Esophagus muscularis mucosa (tissue), 4 donors: Measurements from ENCODE around the gene ACSL6. TPM values are rescaled to one million over a fixed set of nuclear protein-coding genes. Genes with fewer than 3 reads are reported as not detected.

Source experiments
- DNase-seq: peaks from one replicate; pipeline ENCODE4 v3.0.0-alpha.2; 2017; ENCODE audit errors: extremely low spot score
- H3K27ac ChIP-seq, 4 donors: fragments of 200-600 bp; sonication (generic); replicated peaks in 1 of 4; 1 replicate in 3 of 4; 2 replicates in 1 of 4; pipeline ENCODE4 v1.5.1; 2016 to 2019; ENCODE audit warnings: mild to moderate bottlenecking in 1 of 4
- H3K27me3 ChIP-seq, 4 donors: fragments of 200-600 bp; sonication (generic); one replicate each; pipeline versions ENCODE4 v1.5.1 to v1.6.0; 2016 to 2019
- H3K36me3 ChIP-seq, 4 donors: fragments of 200-600 bp; sonication (generic); one replicate each; pipeline ENCODE4 v1.5.1; 2016 to 2019
- H3K4me1 ChIP-seq, 4 donors: fragments of 200-600 bp; sonication (generic); one replicate each; pipeline ENCODE4 v1.5.1; 2016 to 2019
- H3K4me3 ChIP-seq, 4 donors: fragments of 200-600 bp; sonication (generic); 1 replicate in 2 of 4; 2 replicates in 2 of 4; pipeline ENCODE4 v1.5.1; 2016 to 2019; ENCODE audit warnings: mild to moderate bottlenecking in 4 of 4, moderate library complexity in 1 of 4
- H3K9me3 ChIP-seq, 4 donors: fragments of 200-600 bp; sonication (generic); 1 replicate in 3 of 4; 2 replicates in 1 of 4; pipeline ENCODE4 v1.5.1; 2016 to 2019
- CTCF ChIP-seq, 3 experiments: fragments of 200-600 bp in 2 of 3; fragments of 450-650 bp in 1 of 3; sonication (generic) in 2 of 3; IDR thresholded peaks; one replicate each; pipeline ENCODE4 v1.5.1; 2017 to 2019; ENCODE audit warnings: antibody characterized with exemption in 3 of 3, mild to moderate bottlenecking in 2 of 3, moderate library complexity in 1 of 3
- EP300 ChIP-seq: sonication (generic); formaldehyde crosslinking; IDR thresholded peaks from one replicate; pipeline ENCODE4 v1.6.1; 2017; ENCODE audit warnings: antibody characterized with exemption
- POLR2A ChIP-seq: fragments of 450-650 bp; IDR thresholded peaks from one replicate; pipeline ENCODE4 v1.6.1; 2017; ENCODE audit warnings: antibody characterized with exemption, moderate library complexity, mild to moderate bottlenecking, low read depth
- POLR2AphosphoS5 ChIP-seq, 2 donors: sonication (generic); formaldehyde crosslinking; IDR thresholded peaks; one replicate each; pipeline ENCODE4 v1.6.1; 2017; ENCODE audit warnings: antibody characterized with exemption in 2 of 2
- WGBS: methylation state at CpG from one replicate; pipeline ENCODE4 v1.1.5; 2018; 5-methylcytosine and 5-hydroxymethylcytosine counted together
- intact Hi-C: fragments of 100-400 bp; cut with DNase I; formaldehyde crosslinking; loops from one replicate; pipeline ENCODE4 v1.15.1; 2023
- total RNA-seq, 4 donors: library from RNA; depleted of rRNA; stranded (reverse); fragments of >200 nt; gene quantifications; one replicate each; pipeline versions ENCODE4 v1.1.0 to v1.2.1, GENCODE V29; 2016

The ACSL6 gene
- total RNA-seq, 4 donors from 2014 or later = 1.6 to 2.6 (median 1.9) TPM

GRCh38 chr5:131952301-131952857 is 59.1 kb downstream of the ACSL6 start:
- Histone ChIP-seq H3K36me3 (no peaks in the 10 kb centered on the region), H3K4me1 (no peaks in the 10 kb centered on the region), H3K9me3 (no peaks in the 10 kb centered on the region), H3K27ac (no peak overlapping the region), H3K27me3 (no peaks in the 10 kb centered on the region), H3K4me3 (no peak overlapping the region)
- intact Hi-C loops = no loop called here
- DNase-seq = no peak
- TF ChIP-seq CTCF (IDR thresholded peaks at IDR 0.05) (no peak), POLR2AphosphoS5 (IDR thresholded peaks at IDR 0.05) (no peak), POLR2A (no peak), EP300 (no peak)
- WGBS = 49% methylated on average over 3 of the region's 3 CpGs

GRCh38 chr5:131950706-131951105 is 60.8 kb downstream of the ACSL6 start:
- 90% methylated on average over 1 of the region's 1 CpG for WGBS
- TF ChIP-seq POLR2AphosphoS5 (IDR thresholded peaks at IDR 0.05) (no peak), CTCF (IDR thresholded peaks at IDR 0.05) (no peak), POLR2A (no peak), EP300 (no peak)
- H3K27me3 ChIP-seq = no peaks in the 10 kb centered on the region
- H3K36me3 ChIP-seq = no peaks in the 10 kb centered on the region
- intact Hi-C loops = no loop called here
- no peaks in the 10 kb centered on the region for H3K9me3 ChIP-seq
- no peak for DNase-seq
- no peak overlapping the region for H3K27ac ChIP-seq
- H3K4me3 ChIP-seq = no peak overlapping the region
- no peaks in the 10 kb centered on the region for H3K4me1 ChIP-seq

GRCh38 chr5:131947445-131947844 is 64.0 kb downstream of the ACSL6 start:
- Histone ChIP-seq H3K4me1 (no peaks in the 10 kb centered on the region), H3K4me3 (no peak overlapping the region), H3K36me3 (no peaks in the 10 kb centered on the region), H3K27me3 (no peaks in the 10 kb centered on the region), H3K9me3 (no peaks in the 10 kb centered on the region), H3K27ac (no peak overlapping the region)
- no peak for DNase-seq
- TF ChIP-seq CTCF (IDR thresholded peaks at IDR 0.05) = no peak
- TF ChIP-seq POLR2A = no peak
- TF ChIP-seq POLR2AphosphoS5 (IDR thresholded peaks at IDR 0.05) = no peak
- no peak for TF ChIP-seq EP300
- intact Hi-C loops = no loop called here
- 40% methylated on average over 2 of the region's 2 CpGs for WGBS

GRCh38 chr5:131945551-131946168 is 65.8 kb downstream of the ACSL6 start, which contains the start of gene MEIKIN:
MEIKIN (minus strand) TSS chr5:131945663; CDS start chr5:131945505, 158 bp downstream.
- H3K9me3 ChIP-seq = no peaks in the 10 kb centered on the region
- no peak within 1 kb of the TSS for H3K27ac ChIP-seq
- H3K4me1 ChIP-seq = no peaks in the 10 kb centered on the region
- WGBS = 85% methylated on average over 23 of the region's 24 CpGs
- no peaks in the 10 kb centered on the region for H3K27me3 ChIP-seq
- intact Hi-C loops = no loop called here
- H3K4me3 ChIP-seq = no peak within 1 kb of the TSS
- no peaks in the 10 kb centered on the region for H3K36me3 ChIP-seq
- no peak for DNase-seq
- TF ChIP-seq POLR2A (no peak), POLR2AphosphoS5 (IDR thresholded peaks at IDR 0.05) (no peak), EP300 (no peak), CTCF (IDR thresholded peaks at IDR 0.05) (no peak)
